ENCODE measurements around the gene SGMS1.

- TF ChIP-seq CTCF (IDR thresholded peaks at IDR 0.05) (no peak), POLR2A (IDR thresholded peaks at IDR 0.05) (no peak)
Measured at GRCh38 chr10:50345545-50345944, 278.2 kb downstream of the SGMS1 start.

Data from breast epithelium (tissue), 3 donors.